Vagina (tissue), 2 donors: ENCODE data around the gene SUMO3. TPM values are rescaled to one million over a fixed set of nuclear protein-coding genes. Genes with fewer than 3 reads are reported as not detected.

ENCODE experiments used
- DNase-seq, 2 donors: peaks; one replicate each; pipeline ENCODE4 v3.0.0-alpha.2; 2017; ENCODE audit errors: extremely low spot score in 2 of 2
- H3K27ac ChIP-seq: fragments of 200-600 bp; sonication (generic); one replicate; pipeline ENCODE4 v1.5.1; 2019
- H3K27me3 ChIP-seq: fragments of 200-600 bp; sonication (generic); one replicate; pipeline ENCODE4 v1.5.1; 2019
- H3K36me3 ChIP-seq, 2 donors: fragments of 200-600 bp; sonication (generic); one replicate each; pipeline ENCODE4 v1.5.1; 2017 to 2019
- H3K4me1 ChIP-seq: fragments of 200-600 bp; sonication (generic); one replicate; pipeline ENCODE4 v1.5.1; 2019
- H3K4me3 ChIP-seq, 2 donors: fragments of 200-600 bp; sonication (generic); 1 replicate in 1 of 2; 2 replicates in 1 of 2; pipeline ENCODE4 v1.5.1; 2016 to 2019
- H3K9me3 ChIP-seq: fragments of 200-600 bp; sonication (generic); one replicate; pipeline ENCODE4 v1.5.1; 2019
- POLR2A ChIP-seq, 2 donors: fragments of 450-650 bp; IDR thresholded peaks; one replicate each; pipeline ENCODE4 v1.6.1; 2017; ENCODE audit warnings: antibody characterized with exemption in 2 of 2, mild to moderate bottlenecking in 2 of 2, moderate library complexity in 2 of 2
- POLR2AphosphoS5 ChIP-seq, 2 donors: sonication (generic); formaldehyde crosslinking; IDR thresholded peaks; one replicate each; pipeline ENCODE4 v1.9.0; 2017; ENCODE audit warnings: antibody characterized with exemption in 2 of 2, mild to moderate bottlenecking in 2 of 2, low read depth in 1 of 2; ENCODE audit not compliant: insufficient read depth in 1 of 2
- intact Hi-C: fragments of 100-400 bp; cut with DNase I; formaldehyde crosslinking; loops from one replicate; pipeline ENCODE4 v1.15.1; 2023
- total RNA-seq: library from RNA; depleted of rRNA; stranded (reverse); fragments of >200 nt; gene quantifications from one replicate; pipeline ENCODE4 v1.2.3, GENCODE V29; 2016
- TF ChIP-seq, protein P1 (sequence below), 3 experiments: fragments of 450-650 bp in 2 of 3; fragments of 200-600 bp in 1 of 3; sonication (generic) in 1 of 3; IDR thresholded peaks; one replicate each; pipeline ENCODE4 v1.5.1; 2017 to 2019; ENCODE audit warnings: antibody characterized with exemption in 3 of 3, mild to moderate bottlenecking in 2 of 3, moderate library complexity in 2 of 3

SUMO3 gene
- total RNA-seq, 1 donor from 2014 or later, result 70.0 TPM

DNA sequence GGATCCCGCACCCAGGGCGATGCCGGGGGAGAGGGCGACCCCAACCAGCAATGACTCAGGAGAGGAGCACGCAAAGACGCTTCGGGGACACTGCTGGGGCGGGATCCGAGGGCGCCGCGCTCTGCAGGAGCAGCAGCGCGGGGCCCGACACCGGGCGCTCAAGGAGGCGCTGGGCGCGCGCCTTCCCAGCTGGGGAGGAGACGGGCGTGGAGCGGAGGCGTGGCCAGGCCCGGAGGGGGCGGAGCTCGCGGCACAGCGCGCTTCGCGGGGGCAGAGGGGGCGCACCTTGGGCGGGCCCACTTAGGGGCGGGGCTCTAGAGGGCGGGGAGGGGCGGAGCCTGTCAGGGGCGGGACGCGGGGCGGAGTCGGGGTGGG lies 369 bp downstream of the SUMO3 start:
- H3K27ac ChIP-seq, result peak overlapping the region; percentile 94
- no peak for DNase-seq
- H3K4me1 ChIP-seq, result peaks cover 39% of the 10 kb centered on the region
- TF ChIP-seq POLR2A (IDR thresholded peaks at IDR 0.05) (no peak), POLR2AphosphoS5 (IDR thresholded peaks at IDR 0.05; ENCODE audit: insufficient read depth in 1 of 2, low read depth in 1 of 2) (peak in 1 of 2 donors; percentile 30)
- H3K36me3 ChIP-seq, result peaks cover 0 to 14% of the 10 kb centered on the region in 2 donors
- H3K4me3 ChIP-seq, result peak overlapping the region; percentile 85 to 94
- intact Hi-C loops, result loop anchor here (5.0 kb wide), 1 partner anchor 55 kb away; the partner anchor contains the start of gene PTTG1IP
- H3K9me3 ChIP-seq, result no peaks in the 10 kb centered on the region
- H3K27me3 ChIP-seq, result no peaks in the 10 kb centered on the region

DNA sequence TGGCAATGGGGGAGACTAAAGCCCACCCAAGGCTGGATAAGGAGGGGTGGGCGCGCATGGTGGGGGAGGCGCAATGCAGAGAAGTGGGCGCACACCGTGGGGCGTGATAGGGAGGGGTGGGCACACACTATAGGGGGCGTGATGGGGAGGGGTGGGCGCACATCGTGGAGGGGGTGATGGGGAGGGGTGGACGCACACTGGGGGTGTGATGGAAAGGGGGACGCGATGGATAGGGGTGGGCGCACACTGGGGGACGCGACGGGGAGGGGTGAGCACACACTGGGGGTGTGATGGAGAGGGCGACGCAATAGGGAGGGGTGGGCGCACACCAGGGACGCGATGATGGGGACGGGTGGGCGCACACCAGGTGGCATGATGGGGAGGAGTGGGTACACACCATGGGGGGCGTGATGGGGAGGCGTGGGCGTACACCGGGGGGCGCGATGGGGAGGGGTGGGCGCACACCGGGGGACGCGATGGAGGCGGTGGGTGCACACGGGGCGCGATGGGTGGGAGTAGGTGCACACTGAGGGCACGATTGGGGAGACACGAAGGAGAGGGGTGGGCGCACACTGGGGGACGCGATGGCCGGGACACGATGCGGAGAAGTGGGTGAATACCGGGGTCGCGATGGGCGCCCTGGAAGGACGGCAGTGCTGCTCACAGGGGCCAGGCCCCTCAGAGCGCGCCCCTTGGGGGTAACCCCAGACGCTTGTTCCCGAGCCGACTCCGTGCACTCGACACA lies 929 bp downstream of the SUMO3 start:
- H3K27me3 ChIP-seq, result no peaks in the 10 kb centered on the region
- intact Hi-C loops, result loop anchor here (5.0 kb wide), 1 partner anchor 55 kb away; the partner anchor contains the start of gene PTTG1IP
- H3K4me3 ChIP-seq, result peak overlapping the region; percentile 85 to 94
- H3K36me3 ChIP-seq, result peaks cover 0 to 14% of the 10 kb centered on the region in 2 donors
- TF ChIP-seq, protein P1, sequence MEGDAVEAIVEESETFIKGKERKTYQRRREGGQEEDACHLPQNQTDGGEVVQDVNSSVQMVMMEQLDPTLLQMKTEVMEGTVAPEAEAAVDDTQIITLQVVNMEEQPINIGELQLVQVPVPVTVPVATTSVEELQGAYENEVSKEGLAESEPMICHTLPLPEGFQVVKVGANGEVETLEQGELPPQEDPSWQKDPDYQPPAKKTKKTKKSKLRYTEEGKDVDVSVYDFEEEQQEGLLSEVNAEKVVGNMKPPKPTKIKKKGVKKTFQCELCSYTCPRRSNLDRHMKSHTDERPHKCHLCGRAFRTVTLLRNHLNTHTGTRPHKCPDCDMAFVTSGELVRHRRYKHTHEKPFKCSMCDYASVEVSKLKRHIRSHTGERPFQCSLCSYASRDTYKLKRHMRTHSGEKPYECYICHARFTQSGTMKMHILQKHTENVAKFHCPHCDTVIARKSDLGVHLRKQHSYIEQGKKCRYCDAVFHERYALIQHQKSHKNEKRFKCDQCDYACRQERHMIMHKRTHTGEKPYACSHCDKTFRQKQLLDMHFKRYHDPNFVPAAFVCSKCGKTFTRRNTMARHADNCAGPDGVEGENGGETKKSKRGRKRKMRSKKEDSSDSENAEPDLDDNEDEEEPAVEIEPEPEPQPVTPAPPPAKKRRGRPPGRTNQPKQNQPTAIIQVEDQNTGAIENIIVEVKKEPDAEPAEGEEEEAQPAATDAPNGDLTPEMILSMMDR (IDR thresholded peaks at IDR 0.05), result no peak
- TF ChIP-seq POLR2AphosphoS5 (IDR thresholded peaks at IDR 0.05; ENCODE audit: insufficient read depth in 1 of 2, low read depth in 1 of 2), result no peak
- no peak for TF ChIP-seq POLR2A (IDR thresholded peaks at IDR 0.05)
- no peaks in the 10 kb centered on the region for H3K9me3 ChIP-seq
- DNase-seq, result no peak
- H3K4me1 ChIP-seq, result peaks cover 41% of the 10 kb centered on the region
- peak overlapping the region; percentile 5 for H3K27ac ChIP-seq

DNA sequence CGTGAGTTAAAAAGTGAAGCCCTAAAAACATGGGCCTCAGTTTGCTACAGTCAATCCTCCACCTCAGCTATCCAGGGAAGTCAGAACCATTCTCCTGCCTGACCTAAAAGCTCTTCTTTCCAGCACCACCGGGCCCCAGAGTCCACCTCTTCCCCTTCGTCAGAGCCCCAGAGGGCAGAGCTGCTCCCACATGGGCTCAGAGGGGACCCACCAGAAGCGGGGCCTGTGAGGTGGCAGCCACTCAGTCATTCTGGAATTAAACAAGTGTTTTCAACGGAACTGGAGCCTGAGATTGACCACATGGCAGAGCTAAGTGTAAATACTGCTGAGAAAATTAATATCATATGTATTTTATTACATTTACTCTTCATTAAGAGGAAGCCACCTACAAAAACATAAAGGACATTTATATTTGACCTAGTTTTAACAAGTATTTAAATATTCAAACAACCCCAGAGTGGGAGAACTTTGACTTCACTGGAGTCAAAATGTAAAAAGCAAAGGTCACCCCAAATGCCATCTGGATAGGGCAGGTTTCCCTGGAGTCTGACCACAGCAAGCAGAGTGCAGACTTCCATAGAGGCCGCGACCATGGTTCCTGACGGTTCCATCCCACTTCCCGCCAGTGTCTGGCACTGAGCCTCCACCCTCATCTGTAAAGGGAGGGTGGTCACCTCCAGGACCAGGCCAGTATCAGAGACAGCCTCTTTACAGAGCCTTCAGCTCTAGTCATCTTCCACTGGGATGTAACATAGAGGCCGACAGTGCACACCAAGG lies 1.8 kb downstream of the SUMO3 start:
- H3K36me3 ChIP-seq, result peaks cover 0 to 14% of the 10 kb centered on the region in 2 donors
- DNase-seq, result no peak
- peak overlapping the region in 1 of 2 donors; percentile 85 for H3K4me3 ChIP-seq
- TF ChIP-seq POLR2A (IDR thresholded peaks at IDR 0.05) (no peak), POLR2AphosphoS5 (IDR thresholded peaks at IDR 0.05; ENCODE audit: insufficient read depth in 1 of 2, low read depth in 1 of 2) (no peak)
- TF ChIP-seq, protein P1 (IDR thresholded peaks at IDR 0.05), result no peak
- intact Hi-C loops, result loop anchor here (5.0 kb wide), 1 partner anchor 56 kb away; the partner anchor contains the start of gene PTTG1IP
- no peaks in the 10 kb centered on the region for H3K27me3 ChIP-seq
- no peaks in the 10 kb centered on the region for H3K9me3 ChIP-seq
- no peak overlapping the region for H3K27ac ChIP-seq
- peaks cover 41% of the 10 kb centered on the region for H3K4me1 ChIP-seq

GRCh38 chr21:44815225-44815624 lies 2.6 kb downstream of the SUMO3 start:
- peaks cover 41% of the 10 kb centered on the region for H3K4me1 ChIP-seq

More at GRCh38 chr21:44815225-44815624, 2.6 kb downstream of the SUMO3 start:
- no peak for DNase-seq
- intact Hi-C loops, result loop anchor here (5.0 kb wide), 1 partner anchor 57 kb away; the partner anchor contains the start of gene PTTG1IP
- Histone ChIP-seq H3K4me3 (no peak overlapping the region), H3K9me3 (no peaks in the 10 kb centered on the region), H3K36me3 (peaks cover 0 to 14% of the 10 kb centered on the region in 2 donors), H3K27ac (no peak overlapping the region), H3K27me3 (no peaks in the 10 kb centered on the region)
- TF ChIP-seq POLR2AphosphoS5 (IDR thresholded peaks at IDR 0.05; ENCODE audit: insufficient read depth in 1 of 2, low read depth in 1 of 2) (no peak), POLR2A (IDR thresholded peaks at IDR 0.05) (no peak)
- TF ChIP-seq, protein P1 (IDR thresholded peaks at IDR 0.05), result no peak
